Stimulated activated naive CD8-positive, alpha-beta T cell treated with anti-CD3 and anti-CD28 coated beads, Interleukin-15, Interleukin-2, amounts not matched to agents 100 U/mL and 50 U/mL, for 24 hours (primary cell): Measurements from ENCODE around the gene HMGA1.

ENCODE experiments used
- ATAC-seq: fragments of 150-1000 bp; cut with Tn5 transposase; one replicate; pipeline ENCODE4 v1.10.0; 2021
- DNase-seq: peaks from one replicate; pipeline ENCODE4 v3.0.0; 2021

Gene HMGA1

GRCh38 chr6:34236443-34237315 is at the start of gene HMGA1:
Gene HMGA1, plus strand, starts transcription at chr6:34236873. Its CDS starts 3,908 bp downstream, at chr6:34240781.
- ATAC-seq (peak; percentile 74), DNase-seq (peak; percentile 95)

GRCh38 chr6:34189806-34190503 is 46.7 kb upstream of the HMGA1 start:
- ATAC-seq (peak; percentile 36), DNase-seq (peak; percentile 33)

- DNase-seq = no peak
- ATAC-seq = no peak
These were observed 46.1 kb upstream of the HMGA1 start for GRCh38 chr6:34190504-34191122.

- no peak for DNase-seq
- no peak for ATAC-seq
These were observed 41.9 kb upstream of the HMGA1 start for GRCh38 chr6:34194772-34195171.

- ATAC-seq (no peak), DNase-seq (no peak)
These were observed 41.0 kb upstream of the HMGA1 start for GRCh38 chr6:34195726-34196115.

- DNase-seq (peak; percentile 94), ATAC-seq (peak; percentile 97)
These were observed 40.4 kb upstream of the HMGA1 start for GRCh38 chr6:34196116-34196832.

- ATAC-seq (no peak), DNase-seq (no peak)
These were observed 39.9 kb upstream of the HMGA1 start for GRCh38 chr6:34196833-34197195.

- ATAC-seq = peak; percentile 33
- DNase-seq = no peak
These were observed 36.2 kb upstream of the HMGA1 start for GRCh38 chr6:34200340-34200971.

- no peak for ATAC-seq
- no peak for DNase-seq
These were observed 35.1 kb upstream of the HMGA1 start for GRCh38 chr6:34201455-34202107.

GRCh38 chr6:34202329-34203201 is 34.1 kb upstream of the HMGA1 start:
- DNase-seq = no peak
- no peak for ATAC-seq

- DNase-seq (no peak), ATAC-seq (no peak)
These were observed 32.0 kb upstream of the HMGA1 start for GRCh38 chr6:34204693-34205092.

GRCh38 chr6:34205466-34205865 is 31.2 kb upstream of the HMGA1 start:
- no peak for DNase-seq
- no peak for ATAC-seq

GRCh38 chr6:34205916-34206315 is 30.8 kb upstream of the HMGA1 start:
- ATAC-seq (no peak), DNase-seq (no peak)

GRCh38 chr6:34206726-34207125 is 29.9 kb upstream of the HMGA1 start:
- DNase-seq (no peak), ATAC-seq (no peak)

- DNase-seq = peak; percentile 54
- peak; percentile 96 for ATAC-seq
These were observed 28.8 kb upstream of the HMGA1 start for GRCh38 chr6:34207695-34208443.

GRCh38 chr6:34213772-34214171 is 22.9 kb upstream of the HMGA1 start:
- DNase-seq = no peak
- no peak for ATAC-seq

GRCh38 chr6:34218691-34219090 is 18.0 kb upstream of the HMGA1 start:
- no peak for DNase-seq
- ATAC-seq = no peak

- ATAC-seq (peak; percentile 10), DNase-seq (no peak)
These were observed 13.2 kb upstream of the HMGA1 start for GRCh38 chr6:34223381-34223955.
